Right ventricle myocardium superior (tissue), 1 donor: ENCODE data around the gene RAB8B. TPM values are rescaled to one million over a fixed set of nuclear protein-coding genes. Genes with fewer than 3 reads are reported as not detected.

Source experiments
- total RNA-seq: library from RNA; stranded (reverse); fragmentation: NEBNext Ultra II Directional; extraction: Animal tissue kit (Norgen Biotek cat#: 25700); gene quantifications from one replicate; pipeline ENCODE4 v1.2.1, GENCODE V29; 2021
- donor health status: DM: no; HTN: yes; CAD: no; lungs with severe emphysema.

The RAB8B gene
- total RNA-seq, 1 donor from 2014 or later, result 10.0 TPM

Other genes with a start within 250 kb of the RAB8B start
- 12,703 TPM for gene TPM1, start 146.9 kb upstream of the RAB8B start, total RNA-seq
- gene LACTB, start 67.7 kb upstream of the RAB8B start, total RNA-seq, result 29.9 TPM
- 179 TPM for gene RPS27L, start 32.1 kb upstream of the RAB8B start, total RNA-seq
- 7.1 TPM for gene APH1B, start 88.0 kb downstream of the RAB8B start, total RNA-seq
- 0.27 TPM for gene CA12, start 192.2 kb downstream of the RAB8B start, total RNA-seq